DMS 273 (cell line): ENCODE measurements around the gene TTC14.
"Not testable (repeated sequence)": the region's sequence is repeated elsewhere in the genome, so short reads cannot be mapped to it uniquely, and the experiment has no call there.

Experiments used
- DNase-seq: peaks from one replicate; lab custom pipeline; 2025; ENCODE audit not compliant: unreplicated experiment; lab: John Stamatoyannopoulos, UW

Gene TTC14

DNA sequence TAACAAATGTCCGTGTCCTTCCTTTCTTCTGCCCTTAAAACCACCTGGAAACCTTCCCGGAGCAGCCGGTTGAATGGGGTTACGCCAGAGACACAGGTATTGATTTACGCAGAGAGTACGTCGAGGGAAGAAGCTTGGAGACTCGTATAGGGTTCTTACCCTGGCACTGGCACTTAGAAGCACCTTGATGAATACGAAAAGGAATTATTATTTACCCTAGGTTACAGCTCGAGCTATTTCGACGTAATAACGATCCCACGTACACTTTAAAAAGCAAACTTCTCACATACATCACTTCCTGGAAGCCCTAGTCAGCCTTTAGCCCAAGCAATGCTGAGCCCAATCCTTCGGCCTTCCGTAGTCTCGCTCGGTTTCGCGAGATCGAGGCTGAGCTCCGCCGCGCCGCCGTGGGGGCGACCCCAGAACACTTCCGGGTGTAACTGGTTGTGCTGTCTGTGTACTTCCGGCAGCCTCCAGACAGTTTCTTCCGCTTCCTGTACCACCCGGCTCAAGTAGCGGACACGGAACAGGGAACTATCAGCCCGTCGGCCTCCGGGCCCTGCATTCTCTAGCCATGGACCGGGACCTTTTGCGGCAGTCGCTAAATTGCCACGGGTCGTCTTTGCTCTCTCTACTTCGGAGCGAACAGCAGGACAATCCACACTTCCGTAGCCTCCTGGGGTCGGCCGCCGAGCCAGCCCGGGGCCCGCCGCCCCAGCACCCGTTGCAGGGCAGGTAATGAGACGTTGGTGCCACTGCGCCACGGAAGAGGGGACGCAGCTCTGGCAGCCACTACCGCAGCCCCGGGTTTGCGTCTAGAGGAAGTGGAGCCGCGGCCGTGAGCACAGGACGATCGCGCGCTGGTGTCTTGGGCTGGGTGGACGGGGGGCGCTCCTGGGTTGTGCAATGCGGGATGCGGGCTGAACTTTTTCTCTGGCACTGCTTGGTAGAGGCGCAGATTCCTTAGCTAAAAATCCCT is at the start of gene TTC14:
TSS of gene TTC14 (plus strand) at position 476 of the 979 bp plus-strand sequence. CDS start at position 575, 99 bp downstream.
- DNase-seq = peak; percentile 99

GRCh38 chr3:180563406-180563805 is 38.6 kb upstream of the TTC14 start:
- no peak for DNase-seq

DNA sequence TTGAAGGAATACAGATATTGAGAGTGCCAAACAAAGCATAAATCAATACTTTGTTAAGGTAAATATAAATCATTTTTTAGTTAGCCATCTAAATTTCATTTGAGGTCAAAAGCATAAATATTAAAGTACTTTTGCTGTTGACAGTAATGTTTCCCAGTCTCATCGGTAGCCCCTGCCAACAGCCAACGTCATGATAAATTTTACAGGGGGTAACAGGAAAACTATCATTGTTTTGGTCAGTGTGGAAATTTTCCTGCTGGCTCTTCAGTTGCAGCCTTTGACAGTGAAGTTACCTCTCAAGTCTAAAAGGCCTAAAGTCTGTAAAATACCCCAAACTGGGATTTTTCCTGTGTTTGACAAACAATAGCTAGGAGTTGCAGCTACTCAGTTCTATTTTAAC is 37.3 kb upstream of the TTC14 start:
- DNase-seq = no peak

- no peak for DNase-seq
Observed at GRCh38 chr3:180570238-180570637, 31.7 kb upstream of the TTC14 start.

- peak; percentile 82 for DNase-seq
Observed at GRCh38 chr3:180571831-180572598, 29.9 kb upstream of the TTC14 start.

GRCh38 chr3:180575571-180575970 is 26.4 kb upstream of the TTC14 start:
- peak; percentile 25 for DNase-seq

GRCh38 chr3:180580934-180581333 is 21.0 kb upstream of the TTC14 start:
- no peak for DNase-seq

- no peak for DNase-seq
Observed at GRCh38 chr3:180590396-180590795, 11.6 kb upstream of the TTC14 start.

DNA sequence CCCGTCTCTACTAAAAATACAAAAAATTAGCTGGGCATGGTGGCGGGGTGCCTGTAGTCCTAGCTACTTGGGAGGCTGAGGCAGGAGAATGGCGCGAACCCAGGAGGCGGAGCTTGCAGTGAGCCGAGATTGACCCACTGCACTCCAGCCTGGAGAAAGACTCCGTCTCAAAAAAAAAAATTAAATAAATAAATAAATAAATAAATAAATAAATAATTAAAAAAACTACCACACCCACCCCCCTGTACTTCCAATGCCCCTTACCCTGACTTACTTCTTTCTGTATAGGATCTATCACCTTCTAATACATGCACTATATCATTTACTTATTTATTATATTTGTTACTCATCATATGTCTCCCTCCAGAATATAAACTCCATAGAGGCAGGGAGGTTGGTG is 8.3 kb upstream of the TTC14 start:
- DNase-seq = not testable (repeated sequence)

DNA sequence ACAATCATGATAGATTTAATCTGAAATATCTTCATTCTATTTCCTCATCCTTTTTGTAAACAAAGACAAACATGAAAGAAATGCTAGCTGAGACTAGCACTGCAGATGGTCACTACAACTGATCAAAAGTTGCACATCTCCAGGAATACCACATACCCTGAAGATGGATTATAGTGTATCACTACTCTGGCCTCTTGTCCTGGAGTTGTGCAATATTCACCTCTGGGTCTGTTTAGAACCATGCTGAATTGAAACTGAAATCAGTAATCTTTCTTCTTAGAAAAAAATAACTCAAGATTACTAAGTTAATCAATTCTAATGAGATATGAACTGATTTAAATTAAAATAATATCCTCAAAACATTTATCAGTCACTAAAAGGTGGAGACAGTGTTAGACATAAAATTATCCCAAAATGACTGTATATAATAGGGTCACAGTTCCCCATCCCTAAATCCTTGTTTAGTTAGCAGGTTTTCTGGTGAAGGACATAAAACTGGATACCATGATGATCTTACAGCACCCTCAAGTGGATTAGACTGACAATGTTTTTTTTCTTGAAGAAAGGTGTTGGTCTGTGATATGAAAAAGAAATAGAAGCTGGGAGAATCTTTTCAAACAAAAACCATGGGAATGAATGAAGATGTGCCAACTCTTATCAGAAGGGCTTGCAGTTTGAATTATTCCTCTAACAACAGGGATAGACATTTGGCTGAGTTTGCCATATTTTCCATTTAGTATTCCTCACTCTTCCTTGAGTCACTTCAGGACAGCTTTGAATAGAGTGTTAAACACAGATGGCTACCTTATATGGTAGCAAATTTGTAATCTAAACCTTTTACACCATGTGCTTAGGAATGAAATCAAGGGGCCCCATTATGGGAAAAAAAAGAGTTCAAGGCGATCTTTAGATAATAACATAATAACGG is 7.1 kb upstream of the TTC14 start:
- DNase-seq = peak; percentile 83

- peak; percentile 50 for DNase-seq
Observed at GRCh38 chr3:180595559-180595935, 6.4 kb upstream of the TTC14 start.

- no peak for DNase-seq
Observed at GRCh38 chr3:180600473-180600872, 1.5 kb upstream of the TTC14 start.

- DNase-seq = peak; percentile 83
Observed at GRCh38 chr3:180611006-180611405, 9.0 kb downstream of the TTC14 start.

- DNase-seq = no peak
Observed at GRCh38 chr3:180612364-180612763, 10.4 kb downstream of the TTC14 start.

DNA sequence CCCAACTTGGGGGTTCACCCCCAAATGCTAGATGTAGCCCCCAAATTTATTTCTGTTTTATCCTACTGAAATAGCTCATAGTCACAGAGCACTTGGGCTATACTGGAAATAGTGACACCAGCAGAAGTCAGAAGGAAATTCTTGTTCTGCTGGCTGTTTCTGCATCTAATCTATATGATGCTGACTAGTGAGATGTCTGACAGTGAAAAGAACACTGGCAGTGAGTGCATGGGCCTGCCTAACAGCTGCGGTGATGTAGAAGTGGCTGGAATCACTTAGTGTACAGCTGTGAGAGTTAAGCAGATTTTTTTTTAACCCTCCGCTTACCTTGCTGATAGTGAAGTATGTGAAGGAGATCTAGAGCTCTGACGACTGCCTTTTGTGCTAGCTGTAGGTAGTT is 14.0 kb downstream of the TTC14 start:
- peak; percentile 74 for DNase-seq

- DNase-seq = no peak
Observed at GRCh38 chr3:180617049-180617448, 15.1 kb downstream of the TTC14 start.

DNA sequence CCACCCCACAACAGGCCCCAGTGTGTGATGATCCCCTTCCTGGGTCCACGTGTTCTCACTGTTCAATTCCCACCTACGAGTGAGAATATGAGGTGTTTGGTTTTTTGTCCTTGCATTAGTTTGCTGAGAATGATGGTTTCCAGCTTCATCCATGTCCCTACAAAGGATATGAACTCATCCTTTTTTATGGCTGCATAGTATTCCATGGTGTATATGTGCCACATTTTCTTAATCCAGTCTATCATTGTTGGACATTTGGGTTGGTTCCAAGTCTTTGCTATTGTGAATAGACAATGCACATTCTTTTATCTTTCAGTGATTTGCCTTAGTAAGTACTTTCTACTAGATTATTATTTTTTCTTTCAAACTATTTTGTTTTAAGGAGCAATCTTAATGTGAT is 16.6 kb downstream of the TTC14 start:
- DNase-seq = not testable (repeated sequence)

- DNase-seq = no peak
Observed at GRCh38 chr3:180619723-180620122, 17.8 kb downstream of the TTC14 start.

DNA sequence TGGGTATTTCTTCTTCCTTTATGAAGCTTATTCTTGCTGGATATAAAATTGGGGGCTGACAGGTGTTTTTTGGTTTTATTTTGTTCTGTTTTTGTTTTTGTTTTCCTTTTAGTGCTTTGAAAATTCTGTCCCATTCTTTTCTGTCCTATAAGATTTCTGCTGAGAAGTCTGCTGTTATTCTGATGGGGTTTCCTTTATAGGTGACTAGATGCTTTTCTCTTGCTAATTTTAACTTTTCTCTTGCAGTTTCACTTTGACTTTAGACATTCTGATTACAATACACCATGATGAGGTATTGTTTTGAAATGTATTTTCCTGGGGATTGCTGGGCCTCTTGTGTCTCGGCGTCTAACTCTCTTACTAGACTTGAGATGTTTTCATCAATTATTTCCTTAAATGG is 22.8 kb downstream of the TTC14 start:
- DNase-seq = no peak

- DNase-seq = no peak
Observed at GRCh38 chr3:180626844-180627243, 24.9 kb downstream of the TTC14 start.

GRCh38 chr3:180630371-180630770 is 28.4 kb downstream of the TTC14 start:
- no peak for DNase-seq
